ENCODE measurements around the gene RBM4B.

The RBM4B gene

DNA sequence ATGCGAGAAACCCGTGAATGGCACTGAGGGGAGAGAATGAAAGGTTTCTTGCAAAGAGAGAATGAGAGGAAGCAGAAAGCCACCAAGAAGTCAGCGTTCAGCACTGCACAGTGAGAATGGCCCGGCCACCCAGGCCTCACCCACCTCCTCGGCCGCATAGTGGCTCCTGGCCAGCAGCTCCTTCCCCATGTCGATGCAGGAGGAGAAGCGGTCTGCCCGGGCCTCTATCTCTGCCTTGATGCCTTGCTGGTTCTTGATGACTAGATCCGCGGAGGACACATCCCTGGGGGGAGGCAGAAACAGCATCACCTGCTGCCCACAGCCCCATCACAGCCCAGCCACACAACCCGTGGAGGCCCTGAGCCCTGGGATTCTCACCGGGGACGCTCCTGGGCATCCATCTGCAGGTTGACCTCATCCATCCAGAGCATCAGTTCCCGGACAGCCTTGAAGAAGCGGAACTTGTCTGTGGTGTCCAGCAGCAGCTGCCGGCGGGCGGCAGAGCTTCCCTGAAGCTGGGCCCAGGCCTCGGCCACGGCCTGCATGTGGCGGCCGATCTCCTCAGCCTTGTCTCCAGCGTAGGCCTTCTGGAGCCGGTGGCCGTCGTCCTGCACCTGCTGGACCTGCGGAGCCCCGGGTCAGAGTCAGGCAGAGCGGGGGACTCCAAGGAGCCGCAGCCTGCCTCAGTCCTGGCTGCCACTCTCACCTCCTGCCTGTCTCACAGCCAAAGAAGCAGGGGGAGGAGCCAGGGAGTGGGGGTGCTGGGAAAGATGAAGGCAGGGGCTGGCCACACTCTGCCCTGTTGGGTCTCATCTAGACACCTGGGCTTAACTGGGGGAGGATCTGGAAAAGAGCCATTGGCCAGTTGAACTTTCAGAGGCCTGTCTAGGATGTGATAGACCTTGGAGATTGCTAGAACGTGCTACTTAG is 12.2 kb upstream of the RBM4B start:
- Histone ChIP-seq H3K9ac (no peak overlapping the region), H3K36me3 (peaks cover 97% of the 10 kb centered on the region), H4K20me1 (peaks cover 7% of the 10 kb centered on the region; the same call in 1 of the 2 replicates), H3K4me3 (no peak overlapping the region), H3K27me3 (no peaks in the 10 kb centered on the region), H3K4me2 (no peak overlapping the region), H3K4me1 (no peaks in the 10 kb centered on the region), H3K27ac (no peak overlapping the region), H3K9me3 (no peaks in the 10 kb centered on the region)
- no peak for TF ChIP-seq Cebpa-rat (IDR thresholded peaks at IDR 0.05)

DNA sequence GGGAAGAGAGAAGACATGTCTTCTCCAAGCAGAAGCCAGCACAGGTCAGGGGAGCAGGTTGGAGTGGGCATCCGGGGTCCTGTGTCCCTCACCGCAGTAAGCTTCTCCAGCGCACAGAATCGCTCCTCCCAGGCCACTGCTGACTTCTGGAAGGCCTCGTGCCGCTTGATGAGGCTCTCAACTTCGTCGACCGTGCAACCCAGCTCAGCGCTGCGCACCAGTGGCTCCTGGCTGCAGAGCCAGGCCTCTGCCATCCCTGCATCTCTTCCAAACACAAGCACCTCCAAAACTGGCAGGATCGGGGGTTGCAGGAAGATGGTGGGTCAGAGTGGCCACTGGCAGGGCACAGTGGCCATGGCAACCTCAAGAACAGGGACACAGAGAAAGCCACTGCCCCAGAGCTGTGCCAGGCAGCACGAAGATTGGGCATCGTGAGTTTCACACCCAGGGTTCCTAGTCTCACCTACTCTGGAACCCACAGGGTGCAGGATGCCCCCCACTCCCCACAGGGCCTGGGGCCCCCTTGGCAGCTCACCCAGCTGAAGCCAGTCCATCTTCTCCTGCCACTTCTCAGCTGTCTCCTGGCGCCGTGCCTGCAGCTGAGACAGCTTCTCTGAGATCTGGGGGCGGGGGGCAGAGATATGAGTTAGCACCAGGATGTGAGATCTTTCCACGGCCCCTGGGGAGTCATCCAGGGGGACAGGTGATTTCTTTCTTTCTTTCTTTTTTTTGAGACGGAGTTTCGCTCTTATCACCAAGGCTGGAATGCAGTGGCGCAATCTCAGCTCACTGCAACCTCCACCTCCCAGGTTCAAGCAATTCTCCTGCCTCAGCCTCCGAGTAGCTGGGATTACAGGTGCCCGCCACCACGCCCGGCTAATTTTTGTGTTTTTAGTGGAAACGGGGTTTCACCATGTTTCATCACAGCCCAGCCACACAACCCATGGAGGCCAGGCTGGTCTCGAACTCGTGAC is 11.2 kb upstream of the RBM4B start:
- Histone ChIP-seq H3K4me2 (no peak overlapping the region), H3K36me3 (peaks cover 99% of the 10 kb centered on the region), H3K27ac (no peak overlapping the region), H3K4me3 (no peak overlapping the region), H3K9me3 (no peaks in the 10 kb centered on the region), H3K9ac (no peak overlapping the region), H3K27me3 (no peaks in the 10 kb centered on the region), H3K4me1 (no peaks in the 10 kb centered on the region), H4K20me1 (peaks cover 1% of the 10 kb centered on the region; the same call in 1 of the 2 replicates)
- no peak for TF ChIP-seq Cebpa-rat (IDR thresholded peaks at IDR 0.05)

DNA sequence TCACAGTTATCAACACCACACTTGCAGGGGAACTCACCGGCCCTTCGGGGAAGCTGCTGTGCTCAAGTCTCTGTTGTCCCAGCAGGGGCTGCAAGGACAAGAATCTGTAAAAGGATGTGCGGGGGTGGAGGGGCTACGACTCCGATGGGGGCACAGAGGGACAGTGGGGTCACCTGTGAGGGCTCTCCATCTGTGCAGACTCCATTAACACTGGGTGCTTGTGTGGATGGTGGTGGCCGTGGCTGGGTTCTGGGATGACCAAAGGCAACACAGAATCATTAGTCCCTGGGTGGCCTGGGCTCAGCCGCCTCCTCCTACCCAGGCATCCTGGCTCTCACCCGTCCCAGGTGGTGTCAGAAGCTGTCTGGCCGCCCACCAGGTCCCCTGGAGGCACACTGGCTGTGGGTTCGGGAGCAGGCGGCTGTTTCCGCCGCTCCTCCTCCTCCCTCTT is 10.2 kb upstream of the RBM4B start:
- Histone ChIP-seq H3K36me3 (peaks cover 96% of the 10 kb centered on the region), H4K20me1 (no peaks in the 10 kb centered on the region), H3K4me3 (no peak overlapping the region), H3K27ac (no peak overlapping the region), H3K9me3 (no peaks in the 10 kb centered on the region), H3K27me3 (no peaks in the 10 kb centered on the region), H3K4me2 (no peak overlapping the region), H3K4me1 (no peaks in the 10 kb centered on the region), H3K9ac (no peak overlapping the region)
- no peak for TF ChIP-seq Cebpa-rat (IDR thresholded peaks at IDR 0.05)

DNA sequence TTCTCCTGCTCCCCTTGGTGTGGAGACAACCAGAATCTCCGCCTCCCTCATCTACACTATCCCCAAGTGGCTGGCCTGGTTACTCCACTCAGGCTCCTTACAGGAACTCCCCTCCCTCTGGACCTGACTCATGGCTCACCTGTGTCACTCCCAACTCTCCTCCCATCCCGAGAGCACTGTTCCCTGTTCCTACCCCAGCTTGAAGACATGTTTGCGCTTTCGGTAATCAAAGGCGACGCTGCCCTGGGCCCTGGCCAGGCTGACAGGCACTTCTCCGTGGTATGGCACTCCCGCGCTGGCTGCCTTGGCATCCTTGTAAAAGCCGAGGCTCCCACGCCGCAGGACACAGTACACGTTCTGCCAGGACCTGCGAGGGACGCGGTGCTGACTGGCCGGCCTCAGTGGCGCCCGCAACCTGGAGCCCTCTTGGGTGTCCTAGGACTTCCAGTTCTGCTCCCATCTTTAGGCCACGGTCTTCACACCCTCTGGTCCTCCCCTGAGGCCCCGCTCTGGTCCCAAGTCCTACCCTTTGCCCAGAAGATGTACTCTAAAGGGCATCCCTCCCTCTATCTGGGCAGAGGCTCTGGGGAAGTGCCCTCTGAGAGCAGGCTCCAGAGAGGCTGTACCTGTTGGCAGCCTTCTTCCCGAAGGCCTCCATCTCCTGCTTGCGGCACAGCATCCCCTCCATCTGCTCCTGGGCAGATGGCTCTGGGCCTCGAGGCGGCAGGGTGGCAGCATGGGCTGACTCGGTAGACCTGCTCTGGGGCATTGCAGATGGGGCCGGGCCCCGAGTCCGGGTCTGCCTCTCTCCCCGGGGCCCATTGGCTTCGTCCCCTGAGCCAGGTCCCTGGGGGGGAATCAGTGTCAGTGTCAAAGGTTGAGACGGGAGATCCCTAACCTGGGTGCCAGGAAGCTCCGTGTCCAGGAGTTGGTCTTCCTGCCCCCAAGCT is 9.4 kb upstream of the RBM4B start:
- Histone ChIP-seq H3K4me3 (no peak overlapping the region), H4K20me1 (no peaks in the 10 kb centered on the region), H3K4me1 (no peaks in the 10 kb centered on the region), H3K27ac (no peak overlapping the region), H3K4me2 (no peak overlapping the region), H3K9me3 (no peaks in the 10 kb centered on the region), H3K9ac (no peak overlapping the region), H3K36me3 (peaks cover 88% of the 10 kb centered on the region), H3K27me3 (no peaks in the 10 kb centered on the region)
- no peak for TF ChIP-seq Cebpa-rat (IDR thresholded peaks at IDR 0.05)

DNA sequence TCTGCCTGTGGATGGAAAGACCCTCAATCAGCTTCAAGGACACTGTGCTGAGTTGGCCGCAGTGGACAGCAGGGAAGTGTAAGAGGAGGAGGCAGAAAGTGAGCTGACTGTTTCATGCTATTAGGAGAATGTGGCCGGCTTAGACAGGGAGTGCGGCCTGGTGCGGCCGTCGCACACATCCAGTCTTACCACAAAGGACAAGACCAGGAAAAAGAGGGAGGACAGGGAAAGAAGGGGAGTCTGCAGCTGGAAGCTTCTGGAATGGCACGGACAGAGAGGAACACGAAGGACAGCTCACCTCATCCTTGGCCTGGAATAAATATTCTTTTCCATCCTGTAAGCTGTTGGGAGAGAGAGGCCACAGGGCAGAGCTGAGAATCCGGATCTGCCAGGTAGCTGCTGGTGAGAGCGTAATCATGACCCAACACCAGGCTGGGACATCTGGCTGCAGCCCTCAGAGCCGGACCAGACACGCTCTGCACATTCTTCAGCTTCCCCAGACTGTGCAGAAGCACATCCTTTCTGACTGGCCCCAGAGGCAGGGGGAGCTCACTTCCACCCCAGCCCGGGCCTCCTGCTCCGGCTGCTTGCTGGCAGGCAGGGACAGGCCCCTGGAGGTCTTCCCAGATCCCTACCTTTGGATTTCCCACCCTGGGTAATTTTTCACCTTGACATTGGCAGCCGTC is 8.6 kb upstream of the RBM4B start:
- Histone ChIP-seq H3K9me3 (peaks cover 4% of the 10 kb centered on the region; the same call in 1 of the 2 replicates), H3K4me3 (no peak overlapping the region), H3K27ac (no peak overlapping the region), H4K20me1 (no peaks in the 10 kb centered on the region), H3K4me2 (no peak overlapping the region), H3K36me3 (peaks cover 80% of the 10 kb centered on the region), H3K4me1 (no peaks in the 10 kb centered on the region), H3K27me3 (no peaks in the 10 kb centered on the region), H3K9ac (no peak overlapping the region)
- TF ChIP-seq Cebpa-rat (IDR thresholded peaks at IDR 0.05): no peak

DNA sequence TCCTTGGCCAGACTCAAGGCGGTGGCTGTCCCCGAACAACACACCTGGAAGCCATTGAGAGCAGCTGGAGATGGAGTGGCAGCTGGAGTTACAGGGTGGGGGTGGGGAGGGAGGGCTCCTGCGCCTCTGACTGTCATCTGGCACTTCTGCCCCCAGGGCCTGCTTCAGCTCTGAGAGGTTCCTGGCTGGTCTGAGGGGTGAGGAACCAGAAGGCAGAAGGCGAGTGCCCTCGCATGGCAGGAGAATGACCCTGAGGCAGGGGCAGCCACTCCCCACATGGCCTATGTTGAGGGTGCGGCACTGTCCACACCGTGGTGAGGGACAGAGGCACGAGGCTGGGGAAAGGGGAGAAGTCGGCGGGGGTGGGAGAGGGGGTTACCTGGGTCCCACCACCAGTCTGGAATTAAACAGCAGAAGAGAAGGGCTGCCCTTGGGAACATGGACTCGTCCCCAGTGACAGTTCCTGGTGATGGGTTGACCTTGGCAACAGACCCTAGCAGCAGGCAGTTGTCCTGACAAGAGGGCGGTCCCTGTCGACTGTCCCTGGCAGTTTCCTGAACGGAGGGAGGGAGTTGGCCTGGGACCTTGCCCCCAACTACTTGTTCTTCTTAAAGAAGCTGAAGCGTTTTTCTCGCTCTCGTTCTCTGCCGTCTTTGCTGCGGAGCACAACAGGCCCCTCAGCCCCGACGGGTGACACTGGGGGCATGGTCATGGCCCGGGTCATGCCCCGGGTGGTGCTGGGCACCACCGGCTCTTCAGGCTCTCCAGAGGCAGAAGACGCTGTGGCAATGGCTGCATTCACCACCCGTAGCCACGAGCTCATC is 7.8 kb upstream of the RBM4B start:
- TF ChIP-seq Cebpa-rat (IDR thresholded peaks at IDR 0.05): no peak
- Histone ChIP-seq H3K36me3 (peaks cover 72% of the 10 kb centered on the region), H3K4me3 (no peak overlapping the region), H4K20me1 (no peaks in the 10 kb centered on the region), H3K27ac (no peak overlapping the region), H3K9me3 (peaks cover 8% of the 10 kb centered on the region; the same call in 1 of the 2 replicates), H3K4me1 (peaks cover 7% of the 10 kb centered on the region), H3K27me3 (no peaks in the 10 kb centered on the region), H3K4me2 (no peak overlapping the region), H3K9ac (no peak overlapping the region)

DNA sequence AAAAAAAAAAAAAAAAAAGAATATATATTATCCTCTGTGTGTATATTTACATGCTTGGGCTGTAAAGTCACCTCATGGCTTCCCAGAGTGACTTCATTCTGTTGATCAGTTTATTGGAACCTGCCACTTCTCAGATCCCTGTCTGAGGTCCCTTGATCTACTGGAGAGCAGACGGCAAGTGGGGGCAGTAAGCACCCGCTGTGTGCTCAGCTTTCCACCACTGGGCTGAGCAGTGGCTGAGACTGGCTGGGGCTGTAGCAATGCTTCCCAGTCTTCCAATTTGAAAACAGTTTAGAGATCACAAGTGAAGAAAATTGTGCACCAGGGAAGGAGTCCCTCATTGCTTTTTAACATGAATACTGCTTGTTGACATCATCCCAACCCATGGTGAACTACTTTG is 6.9 kb upstream of the RBM4B start:
- peaks cover 8% of the 10 kb centered on the region; the same call in 1 of the 2 replicates for H3K9me3 ChIP-seq
- H3K4me1 ChIP-seq: peaks cover 12% of the 10 kb centered on the region
- no peak overlapping the region for H3K4me3 ChIP-seq
- no peaks in the 10 kb centered on the region for H4K20me1 ChIP-seq
- H3K36me3 ChIP-seq: peaks cover 64% of the 10 kb centered on the region
- no peaks in the 10 kb centered on the region for H3K27me3 ChIP-seq
- H3K4me2 ChIP-seq: no peak overlapping the region
- no peak overlapping the region for H3K9ac ChIP-seq
- no peak for TF ChIP-seq Cebpa-rat (IDR thresholded peaks at IDR 0.05)
- H3K27ac ChIP-seq: no peak overlapping the region

DNA sequence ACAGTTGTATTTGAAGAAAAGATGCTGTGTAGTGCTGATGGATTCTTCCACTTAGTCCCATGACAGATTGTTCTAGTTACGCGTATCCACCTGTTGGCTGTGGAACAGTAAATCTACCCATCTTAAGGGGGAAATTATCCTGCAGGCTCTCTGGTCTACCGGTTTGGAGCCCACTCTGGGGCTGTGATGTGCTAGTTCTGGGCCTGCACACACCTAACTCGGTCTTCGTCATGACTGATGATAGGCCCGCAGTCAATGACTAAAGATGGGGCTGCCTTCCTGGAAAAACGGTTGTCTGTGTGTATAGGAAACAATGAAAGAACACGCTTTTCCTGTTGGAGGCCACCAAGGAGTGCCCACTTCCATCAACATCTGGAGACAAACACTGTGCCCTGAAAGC is 6.2 kb upstream of the RBM4B start:
- no peak for TF ChIP-seq Cebpa-rat (IDR thresholded peaks at IDR 0.05)
- peaks cover 12% of the 10 kb centered on the region for H3K4me1 ChIP-seq
- H3K4me3 ChIP-seq: no peak overlapping the region
- peaks cover 8% of the 10 kb centered on the region; the same call in 1 of the 2 replicates for H3K9me3 ChIP-seq
- H3K27ac ChIP-seq: no peak overlapping the region
- no peaks in the 10 kb centered on the region for H3K27me3 ChIP-seq
- no peaks in the 10 kb centered on the region for H4K20me1 ChIP-seq
- H3K4me2 ChIP-seq: no peak overlapping the region
- no peak overlapping the region for H3K9ac ChIP-seq
- peaks cover 56% of the 10 kb centered on the region for H3K36me3 ChIP-seq
